Right lobe of liver (tissue), 6 donors: Measurements from ENCODE around the gene RNH1. TPM values are rescaled to one million over a fixed set of nuclear protein-coding genes. Genes with fewer than 3 reads are reported as not detected.
A peak's percentile ranks its signal among the peaks of the same experiment; 100 is the strongest.

Source experiments
- ATAC-seq, 4 donors: fragments of 200-7000 bp; cut with Tn5 transposase; one replicate each; pipeline ENCODE4 v1.9.1; 2020; ENCODE audit warnings: mild to moderate bottlenecking in 4 of 4, moderate library complexity in 4 of 4
- DNase-seq, 3 donors: peaks; one replicate each; pipeline ENCODE4 v3.0.0-alpha.2; 2020
- H3K27ac ChIP-seq, 3 donors: fragments of 200-600 bp; one replicate each; pipeline ENCODE4 v1.8.0; 2022
- H3K27me3 ChIP-seq, 2 donors: fragments of 200-600 bp; one replicate each; pipeline ENCODE4 v1.8.0; 2022
- H3K36me3 ChIP-seq, 4 donors: fragments of 200-600 bp; sonication (generic) in 1 of 4; one replicate each; pipeline versions ENCODE4 v1.5.1 to v1.8.0; 2017 to 2022; ENCODE audit warnings: control low read depth in 1 of 4
- H3K4me1 ChIP-seq, 4 donors: fragments of 200-600 bp; sonication (generic) in 1 of 4; one replicate each; pipeline versions ENCODE4 v1.5.1 to v1.8.0; 2017 to 2022; ENCODE audit warnings: control low read depth in 1 of 4
- H3K4me3 ChIP-seq, 3 donors: fragments of 200-600 bp; one replicate each; pipeline ENCODE4 v1.8.0; 2022
- H3K9me3 ChIP-seq, 4 donors: fragments of 200-600 bp; sonication (generic) in 1 of 4; one replicate each; pipeline versions ENCODE4 v1.5.1 to v1.8.0; 2017 to 2022; ENCODE audit warnings: control low read depth in 1 of 4
- POLR2A ChIP-seq: fragments of 450-650 bp; IDR thresholded peaks from one replicate; pipeline ENCODE4 v1.6.1; 2017; ENCODE audit warnings: antibody characterized with exemption, mild to moderate bottlenecking
- WGBS: methylation state at CpG from one replicate; pipeline ENCODE4 v1.1.6; 2018; ENCODE audit warnings: low coverage, low lambda C conversion rate; ENCODE audit not compliant: insufficient coverage; ENCODE audit errors: missing lambda C conversion rate; 5-methylcytosine and 5-hydroxymethylcytosine counted together
- intact Hi-C, 2 donors: fragments of 100-400 bp; cut with DNase I; formaldehyde crosslinking; loops; one replicate each; pipeline versions ENCODE4 v1.11.2 to v1.14.1; 2022
- total RNA-seq, 6 experiments: library from RNA; depleted of rRNA in 2 of 6; stranded (reverse); fragments of >200 nt in 2 of 6; fragmentation: NEBNext Ultra II Directional in 3 of 6; extraction: Animal tissue kit (Norgen Biotek cat#: 25700) in 3 of 6; gene quantifications; one replicate each; pipeline versions ENCODE4 v1.1.0 to v1.2.4, GENCODE V29; 2016 to 2023
- TF ChIP-seq, protein P1 (sequence below), 4 donors: fragments of 200-600 bp in 3 of 4; fragments of 450-650 bp in 1 of 4; IDR thresholded peaks; one replicate each; pipeline versions ENCODE4 v1.5.1 to v1.8.0; 2016 to 2022; ENCODE audit warnings: antibody characterized with exemption in 4 of 4, mild to moderate bottlenecking in 2 of 4
- donor health status: DM: no; HTN: yes; CAD: no.
- donor health status: DM: no; HTN: no; CAD: no.
- donor health status: DM: no; HTN: no; CAD: no.
- donor health status: DM: no; HTN: yes; CAD: no.
- donor health status: DM: no; HTN: yes; CAD: no.

RNH1 gene
- total RNA-seq, 6 experiments from 2014 or later, result 66.4 to 135 (median 76.2) TPM

DNA sequence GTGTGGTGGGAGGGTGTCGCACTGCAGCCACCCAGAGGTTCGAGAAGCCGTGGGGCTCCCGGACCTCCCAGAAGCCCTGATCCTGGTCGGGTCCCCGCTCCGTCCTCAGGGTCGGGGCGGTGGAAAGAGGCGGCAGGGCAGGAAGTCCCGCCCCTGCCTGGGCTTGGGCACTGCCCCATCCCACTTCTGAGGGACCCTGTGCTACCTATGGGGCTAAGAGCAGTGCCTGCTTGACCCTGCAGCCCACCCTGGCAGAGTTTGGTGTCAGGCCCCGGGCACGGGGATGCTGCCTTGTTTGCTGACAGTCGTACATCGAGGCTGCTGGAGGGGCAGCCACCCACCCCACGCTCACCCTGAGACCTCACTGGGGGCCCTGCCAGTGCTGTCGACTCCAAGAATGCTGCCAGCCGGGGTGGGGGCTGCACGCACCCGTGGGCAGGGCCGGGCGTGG, 19.4 kb downstream of the RNH1 start:
- no peak for DNase-seq
- no peak overlapping the region for H3K27ac ChIP-seq
- intact Hi-C loops, result no loop called here

DNA sequence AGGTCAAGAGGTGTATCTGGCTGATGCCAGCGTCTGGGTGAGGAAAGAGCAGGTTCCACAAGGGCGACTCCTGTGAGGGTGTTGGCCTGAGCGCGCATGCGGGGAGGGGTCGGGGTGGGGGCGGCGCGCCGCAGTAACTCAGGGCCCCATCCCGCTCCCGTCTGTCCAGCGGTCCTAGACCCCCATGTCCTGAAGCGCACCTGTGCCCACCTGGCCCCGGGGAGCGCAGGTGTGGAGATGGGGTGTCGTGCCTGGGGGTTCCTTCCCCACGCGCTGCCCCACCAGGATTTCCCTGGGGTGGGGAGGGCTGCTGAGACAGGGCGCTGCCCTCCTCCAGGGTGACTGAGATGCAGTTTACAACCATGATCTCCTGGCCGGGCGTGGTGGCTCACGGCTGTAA, 20.9 kb downstream of the RNH1 start:
- no peak overlapping the region for H3K27ac ChIP-seq
- WGBS, result 92% methylated on average over 2 of the region's 23 CpGs
- H3K27me3 ChIP-seq, result no peaks in the 10 kb centered on the region
- H3K9me3 ChIP-seq, result no peaks in the 10 kb centered on the region
- peaks cover 0 to 2% (median 0%) of the 10 kb centered on the region in 4 donors for H3K36me3 ChIP-seq
- H3K4me1 ChIP-seq, result no peaks in the 10 kb centered on the region
- intact Hi-C loops, result no loop called here
- ATAC-seq (no peak), DNase-seq (no peak)
- TF ChIP-seq, protein P1, sequence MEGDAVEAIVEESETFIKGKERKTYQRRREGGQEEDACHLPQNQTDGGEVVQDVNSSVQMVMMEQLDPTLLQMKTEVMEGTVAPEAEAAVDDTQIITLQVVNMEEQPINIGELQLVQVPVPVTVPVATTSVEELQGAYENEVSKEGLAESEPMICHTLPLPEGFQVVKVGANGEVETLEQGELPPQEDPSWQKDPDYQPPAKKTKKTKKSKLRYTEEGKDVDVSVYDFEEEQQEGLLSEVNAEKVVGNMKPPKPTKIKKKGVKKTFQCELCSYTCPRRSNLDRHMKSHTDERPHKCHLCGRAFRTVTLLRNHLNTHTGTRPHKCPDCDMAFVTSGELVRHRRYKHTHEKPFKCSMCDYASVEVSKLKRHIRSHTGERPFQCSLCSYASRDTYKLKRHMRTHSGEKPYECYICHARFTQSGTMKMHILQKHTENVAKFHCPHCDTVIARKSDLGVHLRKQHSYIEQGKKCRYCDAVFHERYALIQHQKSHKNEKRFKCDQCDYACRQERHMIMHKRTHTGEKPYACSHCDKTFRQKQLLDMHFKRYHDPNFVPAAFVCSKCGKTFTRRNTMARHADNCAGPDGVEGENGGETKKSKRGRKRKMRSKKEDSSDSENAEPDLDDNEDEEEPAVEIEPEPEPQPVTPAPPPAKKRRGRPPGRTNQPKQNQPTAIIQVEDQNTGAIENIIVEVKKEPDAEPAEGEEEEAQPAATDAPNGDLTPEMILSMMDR (IDR thresholded peaks at IDR 0.05), result no peak
- TF ChIP-seq POLR2A, result no peak
- H3K4me3 ChIP-seq, result no peak overlapping the region

More for the DNA sequence above, 19.4 kb downstream of the RNH1 start:
- no peak for TF ChIP-seq POLR2A
- TF ChIP-seq, protein P1 (IDR thresholded peaks at IDR 0.05), result no peak
- Histone ChIP-seq H3K4me1 (no peaks in the 10 kb centered on the region), H3K4me3 (no peak overlapping the region), H3K27me3 (no peaks in the 10 kb centered on the region), H3K9me3 (no peaks in the 10 kb centered on the region), H3K36me3 (peaks cover 0 to 2% (median 0%) of the 10 kb centered on the region in 4 donors)
- 100% methylated on average over 1 of the region's 22 CpGs for WGBS
- no peak for ATAC-seq

DNA sequence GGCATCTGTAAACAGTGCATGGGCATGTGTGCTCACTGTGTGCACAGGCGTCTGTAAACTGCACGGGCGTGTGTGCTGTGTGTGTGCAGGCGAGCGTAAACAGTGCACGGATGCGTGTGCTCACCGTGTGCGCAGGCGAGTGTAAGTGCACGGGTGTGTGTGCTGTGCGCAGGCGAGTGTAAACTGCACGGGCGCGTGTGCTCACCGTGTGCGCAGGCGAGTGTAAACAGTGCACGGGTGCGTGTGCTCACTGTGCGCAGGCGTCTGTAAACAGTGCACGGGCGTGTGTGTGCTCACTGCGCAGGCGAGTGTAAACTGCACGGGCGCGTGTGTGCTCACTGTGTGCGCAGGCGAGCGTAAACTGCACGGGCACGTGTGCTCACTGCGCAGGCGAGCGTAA, 22.4 kb downstream of the RNH1 start:
- Histone ChIP-seq H3K27me3 (no peaks in the 10 kb centered on the region), H3K36me3 (peaks cover 0 to 2% (median 0%) of the 10 kb centered on the region in 4 donors), H3K4me1 (no peaks in the 10 kb centered on the region), H3K27ac (no peak overlapping the region), H3K4me3 (no peak overlapping the region), H3K9me3 (no peaks in the 10 kb centered on the region)
- TF ChIP-seq POLR2A, result no peak
- TF ChIP-seq, protein P1 (IDR thresholded peaks at IDR 0.05), result no peak
- 97% methylated on average over 33 of the region's 38 CpGs for WGBS
- no peak for DNase-seq
- intact Hi-C loops, result no loop called here
- no peak for ATAC-seq

DNA sequence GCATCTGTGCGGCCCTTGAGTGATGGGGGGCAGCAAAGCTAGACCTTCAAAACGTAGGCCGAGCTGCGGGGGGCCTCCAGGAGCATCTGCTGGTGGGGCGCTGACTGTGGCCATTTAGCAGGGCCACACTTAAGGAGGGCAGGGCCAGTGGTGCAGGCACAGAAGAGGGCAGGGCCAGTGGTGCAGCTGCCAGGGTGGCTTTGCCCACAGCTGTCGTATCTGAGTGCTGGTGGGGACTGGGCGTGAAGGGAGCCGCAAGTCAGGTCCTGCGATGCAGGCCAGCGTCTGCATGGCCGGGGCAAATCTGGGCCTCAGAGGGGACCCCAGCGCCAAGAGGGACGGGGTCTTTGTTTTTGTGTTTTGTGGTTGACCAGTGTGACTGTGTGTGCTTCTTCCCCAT, 27.7 kb downstream of the RNH1 start:
- no peaks in the 10 kb centered on the region for H3K4me1 ChIP-seq
- no peak for DNase-seq
- H3K4me3 ChIP-seq, result no peak overlapping the region
- ATAC-seq, result peak in 1 of 4 donors; percentile 18
- 92% methylated on average over 5 of the region's 13 CpGs for WGBS
- H3K27me3 ChIP-seq, result no peaks in the 10 kb centered on the region
- H3K36me3 ChIP-seq, result no peaks in the 10 kb centered on the region
- H3K9me3 ChIP-seq, result no peaks in the 10 kb centered on the region
- H3K27ac ChIP-seq, result no peak overlapping the region
- TF ChIP-seq POLR2A, result no peak
- TF ChIP-seq, protein P1 (IDR thresholded peaks at IDR 0.05), result no peak
- intact Hi-C loops, result no loop called here
